Measurements from ENCODE around the gene TXN2. TPM values are rescaled to one million over a fixed set of nuclear protein-coding genes. Genes with fewer than 3 reads are reported as not detected.
A peak's percentile ranks its signal among the peaks of the same experiment; 100 is the strongest.

The TXN2 gene
- total and polyA plus RNA-seq, 8 donors: 64.4 to 122 (median 107) TPM

DNA sequence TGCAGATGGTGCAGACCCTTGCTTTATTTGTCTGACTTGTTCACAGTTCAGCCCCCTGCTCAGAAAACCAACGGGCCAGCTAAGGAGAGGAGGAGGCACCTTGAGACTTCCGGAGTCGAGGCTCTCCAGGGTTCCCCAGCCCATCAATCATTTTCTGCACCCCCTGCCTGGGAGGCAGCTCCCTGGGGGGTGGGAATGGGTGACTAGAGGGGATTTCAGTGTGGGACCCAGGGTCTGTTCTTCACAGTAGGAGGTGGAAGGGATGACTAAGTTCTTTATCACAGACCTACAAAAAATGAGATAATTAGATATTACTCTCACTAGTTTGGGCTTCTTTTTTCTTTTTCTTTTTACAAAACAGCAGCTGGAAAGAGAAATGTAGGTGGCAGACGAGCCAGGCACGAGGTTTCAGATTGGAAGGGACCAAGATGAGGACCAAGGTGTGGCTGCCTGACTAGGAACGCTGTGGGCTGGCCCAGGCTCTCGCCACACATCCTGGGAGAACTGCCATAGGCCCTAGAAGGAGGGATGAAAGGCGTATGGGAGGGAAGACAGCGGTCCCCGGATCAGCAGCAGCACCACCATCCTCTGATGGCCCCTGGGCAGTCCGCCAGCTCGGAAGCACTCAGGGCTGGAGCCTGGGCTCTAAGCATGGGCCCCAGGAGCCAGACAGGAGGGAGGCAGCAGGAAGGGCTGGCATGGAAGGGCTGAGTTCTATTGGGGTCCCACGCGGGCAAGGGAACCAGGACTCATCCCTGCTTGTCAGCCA is 14.2 kb downstream of the TXN2 start:
- Histone ChIP-seq H3K27me3 (no peaks in the 10 kb centered on the region), H3K27ac (peak overlapping the region; percentile 77 to 86), H3K4me1 (peaks cover 46 to 80% of the 10 kb centered on the region in 2 donors), H3K36me3 (peaks cover 0 to 19% of the 10 kb centered on the region in 2 donors), H3K4me3 (no peak overlapping the region), H3K9me3 (no peaks in the 10 kb centered on the region)
- ATAC-seq (peak; percentile 9), DNase-seq (peak in 1 of 4 donors; percentile 69)
- no peak for TF ChIP-seq CTCF (IDR thresholded peaks at IDR 0.05)
- intact Hi-C loops (cut with DNase I): loop anchor here (10.0 kb wide), 1 partner anchor 142 kb away; no protein-coding TSS in a partner anchor

DNA sequence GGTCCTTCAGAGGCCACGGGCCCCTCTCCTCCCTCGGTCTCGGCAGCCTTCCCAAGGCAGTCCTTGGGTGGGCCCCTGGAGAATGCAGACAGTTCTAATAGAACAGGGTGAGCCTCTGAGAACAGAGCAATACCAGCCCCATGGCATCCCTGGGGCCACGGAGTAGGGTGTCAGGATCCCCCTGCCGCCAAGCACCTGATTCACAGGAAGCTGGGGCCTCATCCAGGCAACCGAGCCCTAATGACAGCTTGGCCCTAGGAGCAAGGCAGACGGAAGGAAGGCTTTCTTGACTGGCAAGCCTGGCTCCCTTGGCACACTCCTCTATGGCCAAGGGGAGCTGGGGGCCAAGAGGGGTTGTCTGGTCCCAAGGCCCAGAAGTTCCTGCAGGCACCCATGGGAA is 15.2 kb downstream of the TXN2 start:
- TF ChIP-seq CTCF (IDR thresholded peaks at IDR 0.05): no peak
- Histone ChIP-seq H3K36me3 (peaks cover 0 to 9% of the 10 kb centered on the region in 2 donors), H3K27ac (peak overlapping the region; percentile 77 to 86), H3K27me3 (no peaks in the 10 kb centered on the region), H3K9me3 (no peaks in the 10 kb centered on the region), H3K4me3 (no peak overlapping the region), H3K4me1 (peaks cover 52 to 82% of the 10 kb centered on the region in 2 donors)
- ATAC-seq (no peak), DNase-seq (no peak)
- intact Hi-C loops (cut with DNase I): loop anchor here (10.0 kb wide), 1 partner anchor 141 kb away; no protein-coding TSS in a partner anchor

DNA sequence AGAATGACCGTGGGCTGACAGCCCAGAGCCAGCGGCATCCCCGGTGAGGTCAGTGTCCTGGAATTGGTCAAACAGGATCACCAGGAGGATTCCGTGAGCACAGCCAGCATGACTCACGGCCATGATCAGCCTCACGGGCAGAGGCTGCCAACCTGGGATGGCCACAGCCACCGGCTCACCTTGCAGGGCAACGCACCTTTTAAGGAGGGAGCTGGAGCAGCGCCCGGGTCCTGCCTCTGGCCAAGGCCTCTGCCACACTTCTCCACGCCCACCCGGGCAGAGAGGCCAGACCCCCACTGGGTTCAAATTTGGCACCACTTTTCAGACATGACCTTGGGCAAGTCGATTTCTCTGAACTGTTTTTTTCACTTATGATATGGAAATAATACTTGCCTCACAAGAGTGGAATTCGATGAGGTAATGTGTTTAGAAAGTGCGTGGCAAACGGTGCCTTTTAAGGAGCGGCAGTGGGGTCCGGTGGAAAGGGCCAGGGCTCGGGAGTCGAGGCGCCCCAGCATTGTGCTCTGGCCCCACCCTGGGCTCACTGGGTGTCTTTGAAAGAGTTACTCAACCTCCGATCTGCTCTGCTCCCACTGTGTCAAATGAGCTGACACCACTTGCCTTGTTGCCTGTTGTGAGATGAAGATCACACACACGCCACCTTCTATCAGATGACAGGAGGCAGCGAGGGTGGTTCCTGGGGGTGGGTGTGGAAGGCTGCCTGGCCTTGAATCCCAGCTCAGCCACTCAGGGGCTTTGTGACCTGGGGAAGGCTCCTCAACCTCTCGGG is 16.0 kb downstream of the TXN2 start:
- DNase-seq (peak in 2 of 4 donors; percentile 79 to 89), ATAC-seq (peak; percentile 67)
- Histone ChIP-seq H3K9me3 (no peaks in the 10 kb centered on the region), H3K4me3 (no peak overlapping the region), H3K27me3 (no peaks in the 10 kb centered on the region), H3K4me1 (peaks cover 52 to 80% of the 10 kb centered on the region in 2 donors), H3K36me3 (peaks cover 0 to 4% of the 10 kb centered on the region in 2 donors), H3K27ac (peak overlapping the region; percentile 77 to 86)
- no peak for TF ChIP-seq CTCF (IDR thresholded peaks at IDR 0.05)
- intact Hi-C loops (cut with DNase I): loop anchor here (10.0 kb wide), 1 partner anchor 141 kb away; no protein-coding TSS in a partner anchor

DNA sequence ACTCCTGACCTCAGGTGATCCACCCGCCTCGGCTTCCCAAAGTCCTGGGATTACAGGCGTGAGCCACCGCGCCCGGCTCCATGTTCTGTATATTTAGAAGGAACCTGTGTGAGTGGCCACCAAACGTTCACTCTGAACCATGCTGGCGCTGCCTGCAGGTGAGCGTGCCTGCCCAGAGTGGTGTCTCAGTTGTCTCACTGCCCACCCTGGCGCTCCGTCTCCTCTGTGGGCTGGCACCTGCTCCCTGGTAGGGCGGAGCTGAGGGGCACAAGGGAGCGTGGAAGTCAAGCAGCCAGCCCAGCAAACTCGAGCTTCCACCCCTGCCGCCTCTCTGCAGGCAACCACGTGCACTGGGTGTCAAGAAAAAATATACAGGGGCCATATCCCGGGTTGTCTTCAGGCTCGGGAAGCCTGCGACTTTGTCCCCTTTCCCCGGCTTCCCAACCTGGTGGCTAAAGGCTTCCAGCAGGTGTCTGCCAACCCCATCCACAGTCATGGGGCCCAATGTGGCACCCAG is 16.7 kb downstream of the TXN2 start:
- Histone ChIP-seq H3K27ac (peak overlapping the region; percentile 77 to 86), H3K9me3 (no peaks in the 10 kb centered on the region), H3K4me3 (no peak overlapping the region), H3K27me3 (no peaks in the 10 kb centered on the region), H3K4me1 (peaks cover 49 to 74% of the 10 kb centered on the region in 2 donors), H3K36me3 (peaks cover 0 to 4% of the 10 kb centered on the region in 2 donors)
- DNase-seq (no peak), ATAC-seq (no peak)
- no peak for TF ChIP-seq CTCF (IDR thresholded peaks at IDR 0.05)
- intact Hi-C loops (cut with DNase I): loop anchor here (10.0 kb wide), 1 partner anchor 140 kb away; no protein-coding TSS in a partner anchor

All from left lung (tissue), 10 donors.